ENCODE measurements around the gene GALNT18. TPM values are rescaled to one million over a fixed set of nuclear protein-coding genes. Genes with fewer than 3 reads are reported as not detected.
A peak's percentile ranks its signal among the peaks of the same experiment; 100 is the strongest.

The GALNT18 gene
- total RNA-seq: 1 to 10 TPM; 2.2 to 3.4 (median 3.3) TPM

DNA sequence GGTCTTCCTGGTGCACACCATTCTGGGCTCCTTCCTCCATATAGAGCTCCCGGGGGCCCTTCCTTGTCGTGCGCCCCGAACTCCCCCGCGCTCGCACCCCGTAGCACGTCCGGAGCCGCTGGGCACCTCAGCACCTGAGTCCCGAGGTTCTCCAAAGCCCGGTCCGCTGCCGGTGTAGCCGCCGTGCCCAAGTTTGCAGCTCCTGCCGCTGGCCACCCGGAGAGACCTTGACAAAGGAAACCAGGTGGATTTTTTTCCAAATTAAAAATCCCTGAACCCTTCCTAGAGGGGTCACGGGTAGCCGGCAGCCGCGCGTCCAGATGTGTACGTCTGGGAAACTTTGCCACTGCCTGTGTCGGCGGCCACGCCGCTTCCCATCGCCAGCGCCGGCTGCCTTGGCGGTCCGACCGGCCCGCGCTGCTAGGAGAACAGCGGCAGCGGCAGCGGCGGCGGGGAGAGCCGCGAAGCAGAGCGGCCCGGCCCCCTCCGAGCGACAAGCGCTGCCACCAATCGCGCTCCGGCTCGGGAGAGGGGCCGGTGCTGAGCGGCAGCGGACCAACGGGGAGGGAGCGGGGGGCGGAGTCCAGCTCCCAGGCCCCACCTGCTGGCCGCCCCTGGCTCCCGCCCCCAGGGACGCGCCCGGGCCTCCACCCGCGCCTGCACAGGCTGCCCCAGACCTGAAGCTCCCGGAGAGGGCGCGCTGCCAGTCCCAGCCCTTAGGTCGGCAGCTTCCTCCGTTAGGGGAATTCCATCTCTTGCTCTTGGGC lies at the start of gene GALNT18:
TSS of gene GALNT18 (minus strand) at position 433 of the 767 bp plus-strand sequence.
- ATAC-seq (peak; percentile 97 to 98), DNase-seq (peak; percentile 37)
- no peaks in the 10 kb centered on the region for H3K9me3 Mint-ChIP-seq
- peak within 1 kb of the TSS; percentile 74 for H3K4me3 Mint-ChIP-seq
- peaks cover 44% of the 10 kb centered on the region for H3K27me3 Mint-ChIP-seq (ENCODE audit: low read depth)
- peaks cover 7% of the 10 kb centered on the region for H3K4me1 Mint-ChIP-seq (ENCODE audit: low read depth)
- no peaks in the 10 kb centered on the region for H3K36me3 Mint-ChIP-seq (ENCODE audit: insufficient read depth)

GRCh38 chr11:11670574-11670973 lies 48.8 kb upstream of the GALNT18 start:
- H3K27me3 Mint-ChIP-seq (ENCODE audit: low read depth): peaks cover 23% of the 10 kb centered on the region
- ATAC-seq: no peak
- no peaks in the 10 kb centered on the region for H3K36me3 Mint-ChIP-seq (ENCODE audit: insufficient read depth)
- H3K4me3 Mint-ChIP-seq: no peak overlapping the region
- no peak for DNase-seq
- no peaks in the 10 kb centered on the region for H3K9me3 Mint-ChIP-seq
- no peaks in the 10 kb centered on the region for H3K4me1 Mint-ChIP-seq (ENCODE audit: low read depth)

DNA sequence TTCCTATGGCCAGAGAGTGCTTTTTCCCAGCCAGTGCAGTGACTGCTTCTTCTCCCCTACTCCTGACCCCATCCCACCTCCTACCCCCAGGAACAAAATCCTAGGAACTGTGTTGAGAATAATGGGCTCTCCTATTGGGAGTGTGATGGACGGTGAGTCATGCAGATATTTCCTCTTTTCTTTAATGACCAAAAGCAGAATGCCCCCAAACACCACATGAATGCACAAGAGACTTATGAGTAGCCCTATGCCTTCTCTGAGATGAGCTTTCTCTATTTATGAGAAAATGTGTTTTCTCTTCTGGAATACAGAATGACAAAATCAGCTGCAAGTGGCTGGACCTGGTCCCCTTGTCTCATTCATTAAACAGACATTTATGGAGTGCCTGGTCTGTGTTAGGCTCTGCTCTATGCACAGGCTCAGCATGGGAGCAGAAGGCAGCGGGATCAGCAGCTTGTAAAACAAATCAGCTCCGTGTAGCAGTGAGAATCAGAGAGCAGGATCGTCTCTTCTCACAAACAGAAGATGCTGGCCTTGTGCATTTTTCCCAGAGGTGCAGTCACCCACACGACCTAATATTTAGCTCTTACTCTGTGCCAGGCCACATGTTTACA lies 47.5 kb upstream of the GALNT18 start:
- no peaks in the 10 kb centered on the region for H3K4me1 Mint-ChIP-seq (ENCODE audit: low read depth)
- DNase-seq (no peak), ATAC-seq (no peak)
- no peaks in the 10 kb centered on the region for H3K36me3 Mint-ChIP-seq (ENCODE audit: insufficient read depth)
- no peak overlapping the region for H3K4me3 Mint-ChIP-seq
- peaks cover 20% of the 10 kb centered on the region for H3K27me3 Mint-ChIP-seq (ENCODE audit: low read depth)
- no peaks in the 10 kb centered on the region for H3K9me3 Mint-ChIP-seq

DNA sequence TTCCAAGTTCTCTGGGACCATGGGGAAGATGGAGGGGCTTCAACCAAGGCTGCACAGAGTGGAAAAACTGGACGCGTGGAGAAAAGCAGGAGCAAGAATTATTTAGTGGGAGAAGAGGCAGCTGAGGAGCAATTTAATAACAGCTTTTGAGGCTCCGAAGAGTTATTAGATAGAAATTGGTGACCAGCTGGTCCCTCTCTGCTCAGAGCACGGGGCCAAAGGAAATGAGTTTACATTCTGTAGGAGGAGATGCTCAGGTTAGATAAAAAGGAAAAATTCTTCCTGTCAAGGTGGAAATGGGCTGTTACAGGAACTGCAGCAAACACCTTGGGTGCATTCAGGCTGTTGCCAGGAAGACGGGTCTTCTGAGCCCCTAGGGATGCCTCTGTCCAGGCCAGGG lies 47.0 kb upstream of the GALNT18 start:
- no peak overlapping the region for H3K4me3 Mint-ChIP-seq
- H3K9me3 Mint-ChIP-seq: no peaks in the 10 kb centered on the region
- no peaks in the 10 kb centered on the region for H3K4me1 Mint-ChIP-seq (ENCODE audit: low read depth)
- no peak for DNase-seq
- ATAC-seq: no peak
- peaks cover 20% of the 10 kb centered on the region for H3K27me3 Mint-ChIP-seq (ENCODE audit: low read depth)
- H3K36me3 Mint-ChIP-seq (ENCODE audit: insufficient read depth): no peaks in the 10 kb centered on the region

DNA sequence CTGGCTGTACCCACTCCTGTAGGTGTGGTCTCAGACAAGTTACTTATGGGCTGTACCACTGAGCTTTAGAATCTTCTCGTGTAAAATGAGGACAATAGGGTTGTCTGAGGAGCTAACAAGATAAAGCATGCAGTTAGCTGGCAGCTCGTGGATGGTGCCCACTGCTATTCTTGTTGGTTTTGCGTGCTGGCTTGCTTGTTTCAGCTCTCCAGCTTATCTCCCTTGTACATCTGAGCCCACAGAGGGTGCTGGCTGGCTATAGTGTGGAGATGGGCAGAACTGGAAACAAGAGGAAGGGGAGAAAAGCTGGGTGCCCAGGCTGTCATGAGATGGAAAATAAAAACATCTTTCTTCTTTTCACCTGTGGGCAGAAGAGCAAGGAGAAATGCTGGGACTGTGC lies 46.5 kb upstream of the GALNT18 start:
- no peaks in the 10 kb centered on the region for H3K9me3 Mint-ChIP-seq
- H3K36me3 Mint-ChIP-seq (ENCODE audit: insufficient read depth): no peaks in the 10 kb centered on the region
- no peaks in the 10 kb centered on the region for H3K4me1 Mint-ChIP-seq (ENCODE audit: low read depth)
- H3K27me3 Mint-ChIP-seq (ENCODE audit: low read depth): peaks cover 21% of the 10 kb centered on the region
- DNase-seq (no peak), ATAC-seq (no peak)
- no peak overlapping the region for H3K4me3 Mint-ChIP-seq

DNA sequence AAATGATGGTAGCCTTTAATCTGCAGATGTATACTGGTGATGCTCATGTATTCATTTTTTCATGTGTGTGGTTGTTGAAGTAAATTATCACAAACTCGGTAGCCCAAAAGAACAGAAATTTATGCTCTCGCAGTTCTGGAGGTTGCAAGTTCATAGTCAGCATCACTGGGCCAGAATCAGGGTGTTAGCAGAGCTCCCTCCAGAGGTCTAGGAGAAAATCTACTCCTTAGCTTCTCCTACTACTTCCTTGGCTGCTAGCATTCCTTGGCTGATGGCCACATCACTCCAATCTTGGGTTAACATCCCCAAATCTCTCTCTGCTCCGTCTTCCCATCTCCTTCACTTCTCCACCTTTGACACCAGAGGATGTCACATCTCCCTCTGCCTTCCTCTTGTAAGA lies 45.3 kb upstream of the GALNT18 start:
- no peaks in the 10 kb centered on the region for H3K36me3 Mint-ChIP-seq (ENCODE audit: insufficient read depth)
- H3K4me1 Mint-ChIP-seq (ENCODE audit: low read depth): no peaks in the 10 kb centered on the region
- peaks cover 28% of the 10 kb centered on the region for H3K27me3 Mint-ChIP-seq (ENCODE audit: low read depth)
- H3K4me3 Mint-ChIP-seq: no peak overlapping the region
- H3K9me3 Mint-ChIP-seq: no peaks in the 10 kb centered on the region
- ATAC-seq: no peak
- DNase-seq: no peak

DNA sequence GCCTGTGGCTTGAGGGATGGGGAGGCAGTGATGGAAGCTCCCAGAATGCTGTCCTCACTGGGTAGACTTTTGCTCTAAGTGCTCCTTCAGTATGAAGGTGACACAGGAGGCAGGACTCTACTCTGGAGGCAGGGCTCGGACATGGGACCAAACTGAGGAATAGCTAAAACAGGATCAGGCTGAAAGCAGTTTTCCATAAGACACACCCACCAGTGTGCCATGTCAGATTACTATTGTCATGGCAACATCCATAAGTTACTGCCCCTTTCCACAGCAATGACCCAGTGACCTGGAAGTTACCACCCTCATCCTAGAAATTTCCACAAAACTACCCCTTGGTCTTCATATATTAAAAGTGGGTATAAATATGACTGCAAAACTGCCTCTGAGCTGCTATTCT lies 43.6 kb upstream of the GALNT18 start:
- no peak for DNase-seq

GRCh38 chr11:11663907-11664306 lies 42.1 kb upstream of the GALNT18 start:
- H3K9me3 Mint-ChIP-seq: no peaks in the 10 kb centered on the region
- no peaks in the 10 kb centered on the region for H3K4me1 Mint-ChIP-seq (ENCODE audit: low read depth)
- no peaks in the 10 kb centered on the region for H3K36me3 Mint-ChIP-seq (ENCODE audit: insufficient read depth)
- ATAC-seq: no peak
- DNase-seq: no peak
- no peak overlapping the region for H3K4me3 Mint-ChIP-seq
- H3K27me3 Mint-ChIP-seq (ENCODE audit: low read depth): peaks cover 26% of the 10 kb centered on the region

More for the DNA sequence above, 43.6 kb upstream of the GALNT18 start:
- peaks cover 25% of the 10 kb centered on the region for H3K27me3 Mint-ChIP-seq (ENCODE audit: low read depth)
- no peak for ATAC-seq
- H3K9me3 Mint-ChIP-seq: no peaks in the 10 kb centered on the region
- H3K4me3 Mint-ChIP-seq: no peak overlapping the region
- no peaks in the 10 kb centered on the region for H3K4me1 Mint-ChIP-seq (ENCODE audit: low read depth)
- H3K36me3 Mint-ChIP-seq (ENCODE audit: insufficient read depth): no peaks in the 10 kb centered on the region

DNA sequence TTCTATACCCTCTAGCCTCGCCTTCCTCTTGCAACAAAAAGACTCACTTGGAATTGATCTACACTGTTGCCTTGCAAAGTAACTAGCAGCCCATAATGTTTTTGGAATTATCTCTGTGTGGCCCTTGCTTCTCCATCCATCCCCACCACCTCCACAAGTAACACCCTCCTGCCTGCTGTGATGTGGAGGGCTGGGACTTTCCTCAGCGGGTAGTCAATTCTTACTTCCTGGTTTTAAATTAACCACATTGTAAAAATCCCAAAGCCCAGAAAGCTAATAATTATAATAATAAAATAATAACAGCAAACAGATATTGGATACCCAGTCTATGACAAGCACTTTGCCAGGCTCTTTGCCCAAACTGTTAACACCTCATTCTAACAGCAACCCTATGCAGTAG lies 40.8 kb upstream of the GALNT18 start:
- Mint-ChIP-seq H3K36me3 (ENCODE audit: insufficient read depth) (no peaks in the 10 kb centered on the region), H3K9me3 (no peaks in the 10 kb centered on the region), H3K4me1 (ENCODE audit: low read depth) (no peaks in the 10 kb centered on the region), H3K27me3 (ENCODE audit: low read depth) (peaks cover 22% of the 10 kb centered on the region), H3K4me3 (no peak overlapping the region)
- no peak for ATAC-seq
- no peak for DNase-seq

DNA sequence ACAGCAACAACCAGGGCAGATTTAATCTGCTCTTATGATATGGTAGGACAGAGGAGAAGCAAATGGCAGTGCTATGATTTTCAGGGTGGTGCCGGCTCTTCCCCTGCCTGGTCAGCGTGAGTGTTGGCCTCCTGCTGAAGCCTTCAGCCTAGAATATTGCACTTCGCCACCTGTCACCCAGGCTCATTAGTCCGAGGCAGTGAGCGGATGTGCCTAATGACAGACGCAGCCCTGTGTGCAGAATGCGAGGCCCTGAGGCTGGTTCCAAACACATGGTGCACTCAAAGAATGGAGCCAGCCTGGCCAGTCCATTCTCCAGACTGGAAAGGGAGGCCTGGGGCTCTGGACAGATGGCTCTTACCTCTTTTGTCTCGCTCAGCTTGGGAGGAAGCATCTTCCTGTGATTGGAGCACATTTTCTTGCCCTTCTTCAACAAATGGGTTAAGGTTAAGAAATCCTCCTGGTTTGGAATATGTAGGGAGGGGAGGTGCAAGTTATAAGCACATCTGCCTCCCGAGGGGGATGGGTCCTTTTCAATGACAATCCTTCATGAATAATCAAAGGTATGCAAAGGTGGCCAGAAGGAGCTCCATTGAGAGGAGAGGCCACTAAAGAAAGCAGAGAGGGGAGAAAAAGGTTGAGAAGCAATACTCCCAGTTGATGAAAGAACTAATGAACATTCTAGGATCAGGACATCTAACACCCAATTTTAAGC lies 39.7 kb upstream of the GALNT18 start:
- Mint-ChIP-seq H3K4me3 (no peak overlapping the region), H3K9me3 (no peaks in the 10 kb centered on the region), H3K27me3 (ENCODE audit: low read depth) (peaks cover 22% of the 10 kb centered on the region), H3K4me1 (ENCODE audit: low read depth) (no peaks in the 10 kb centered on the region), H3K36me3 (ENCODE audit: insufficient read depth) (no peaks in the 10 kb centered on the region)
- ATAC-seq (no peak), DNase-seq (no peak)

GRCh38 chr11:11660363-11660740 lies 38.5 kb upstream of the GALNT18 start:
- Mint-ChIP-seq H3K4me1 (ENCODE audit: low read depth) (no peaks in the 10 kb centered on the region), H3K9me3 (no peaks in the 10 kb centered on the region), H3K36me3 (ENCODE audit: insufficient read depth) (no peaks in the 10 kb centered on the region), H3K27me3 (ENCODE audit: low read depth) (peaks cover 17% of the 10 kb centered on the region), H3K4me3 (no peak overlapping the region)
- DNase-seq (no peak), ATAC-seq (no peak)

GRCh38 chr11:11659567-11660362 lies 38.0 kb upstream of the GALNT18 start:
- Mint-ChIP-seq H3K27me3 (ENCODE audit: low read depth) (peaks cover 23% of the 10 kb centered on the region), H3K36me3 (ENCODE audit: insufficient read depth) (no peaks in the 10 kb centered on the region), H3K4me3 (no peak overlapping the region), H3K4me1 (ENCODE audit: low read depth) (no peaks in the 10 kb centered on the region), H3K9me3 (no peaks in the 10 kb centered on the region)
- no peak for DNase-seq
- ATAC-seq: no peak

- Mint-ChIP-seq H3K36me3 (ENCODE audit: insufficient read depth) (no peaks in the 10 kb centered on the region), H3K4me1 (ENCODE audit: low read depth) (no peaks in the 10 kb centered on the region), H3K27me3 (ENCODE audit: low read depth) (peaks cover 15% of the 10 kb centered on the region), H3K4me3 (no peak overlapping the region), H3K9me3 (no peaks in the 10 kb centered on the region)
- ATAC-seq: no peak
- DNase-seq: no peak
Observed at GRCh38 chr11:11657218-11657955, 35.6 kb upstream of the GALNT18 start.

DNA sequence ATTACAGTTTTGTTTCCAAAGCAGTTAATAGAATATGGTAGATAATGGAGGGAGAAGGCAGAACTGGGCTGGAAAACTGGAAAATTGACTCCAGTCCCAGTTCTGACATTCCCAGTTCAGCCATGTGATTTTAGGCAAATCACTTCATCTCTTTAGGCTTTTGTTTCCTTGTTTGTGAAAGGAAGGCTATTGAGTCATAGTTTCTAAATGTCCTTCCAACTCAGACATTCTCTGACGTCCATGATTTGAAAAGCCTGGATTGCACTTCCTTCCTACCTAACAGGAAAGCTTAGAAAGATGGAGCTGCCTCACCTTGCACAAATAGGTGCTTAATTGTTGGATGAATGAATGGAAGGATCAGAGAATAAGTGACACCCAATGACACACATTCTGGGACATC lies 19.8 kb upstream of the GALNT18 start:
- no peaks in the 10 kb centered on the region for H3K4me1 Mint-ChIP-seq (ENCODE audit: low read depth)
- DNase-seq (no peak), ATAC-seq (no peak)
- peaks cover 31% of the 10 kb centered on the region for H3K27me3 Mint-ChIP-seq (ENCODE audit: low read depth)
- peaks cover 5% of the 10 kb centered on the region for H3K9me3 Mint-ChIP-seq
- no peaks in the 10 kb centered on the region for H3K36me3 Mint-ChIP-seq (ENCODE audit: insufficient read depth)
- no peak overlapping the region for H3K4me3 Mint-ChIP-seq
